Loucy (cell line): Measurements from ENCODE around the gene LCA5.
A peak's percentile ranks its signal among the peaks of the same experiment; 100 is the strongest.

ENCODE experiments used
- H2AFZ ChIP-seq: fragments of 200-600 bp; sonication (generic); 2 replicates; pipeline ENCODE4 v1.6.0; 2016; ENCODE audit warnings: antibody characterized with exemption, mild to moderate bottlenecking, low read length, moderate library complexity
- H3F3A ChIP-seq: fragments of 200-600 bp; 2 replicates; pipeline ENCODE4 v1.6.0; 2016; ENCODE audit warnings: antibody characterized with exemption, low read depth, mild to moderate bottlenecking
- H3K27me3 ChIP-seq: fragments of 200-600 bp; sonication (generic); 2 replicates; pipeline ENCODE4 v1.6.1; 2014; ENCODE audit warnings: low read length, mild to moderate bottlenecking; ENCODE audit not compliant: insufficient read depth, poor library complexity, severe bottlenecking
- H3K36me3 ChIP-seq: fragments of 200-600 bp; sonication (generic); 2 replicates; pipeline ENCODE4 v1.6.1; 2016; ENCODE audit warnings: low read length; ENCODE audit not compliant: insufficient read depth
- H3K4me1 ChIP-seq: fragments of 200-600 bp; sonication (generic); 2 replicates; pipeline ENCODE4 v1.5.1; 2014; ENCODE audit warnings: low read length, mild to moderate bottlenecking; ENCODE audit not compliant: insufficient read depth, poor library complexity, severe bottlenecking
- H3K4me2 ChIP-seq: fragments of 200-600 bp; sonication (generic); 2 replicates; pipeline ENCODE4 v1.6.0; 2014; ENCODE audit warnings: antibody characterized with exemption, low read length, low read depth, mild to moderate bottlenecking; ENCODE audit not compliant: poor library complexity, severe bottlenecking
- H3K4me3 ChIP-seq: fragments of 200-600 bp; sonication (generic); 2 replicates; pipeline ENCODE4 v1.5.1; 2014; ENCODE audit warnings: low read length, mild to moderate bottlenecking, mixed read lengths; ENCODE audit not compliant: poor library complexity, severe bottlenecking
- H3K79me2 ChIP-seq: fragments of 200-600 bp; sonication (generic); 2 replicates; pipeline ENCODE4 v1.6.1; 2014; ENCODE audit warnings: low read length; ENCODE audit not compliant: insufficient read depth
- H3K9ac ChIP-seq: fragments of 200-600 bp; sonication (generic); 2 replicates; pipeline ENCODE4 v1.6.0; 2014; ENCODE audit warnings: mild to moderate bottlenecking, low read depth, low read length, moderate library complexity; ENCODE audit not compliant: poor library complexity, severe bottlenecking
- H3K9me2 ChIP-seq: fragments of 200-600 bp; sonication (generic); replicated peaks from 2 replicates; pipeline ENCODE4 v1.6.1; 2016; ENCODE audit warnings: low read depth, low read length, mixed read lengths
- H3K9me3 ChIP-seq: fragments of 200-600 bp; sonication (generic); 2 replicates; pipeline ENCODE4 v1.6.1; 2014; ENCODE audit warnings: mild to moderate bottlenecking, antibody characterized with exemption, low read length, low read depth; ENCODE audit not compliant: insufficient read depth
- H4K20me1 ChIP-seq: fragments of 200-600 bp; sonication (generic); 2 replicates; pipeline ENCODE4 v1.6.0; 2014; ENCODE audit warnings: antibody characterized with exemption, low read length, mild to moderate bottlenecking; ENCODE audit not compliant: insufficient read depth, poor library complexity, severe bottlenecking
- CTCF ChIP-seq: fragments of 200-600 bp; sonication (generic); conservative IDR thresholded peaks from 2 replicates; pipeline ENCODE4 v1.5.1; 2014; ENCODE audit warnings: mild to moderate bottlenecking, antibody characterized with exemption, low read length
- EZH2phosphoT487 ChIP-seq: fragments of 200-600 bp; IDR thresholded peaks from 2 replicates; pipeline ENCODE4 v1.6.1; 2018; ENCODE audit warnings: antibody characterized with exemption, mild to moderate bottlenecking, moderate library complexity, borderline replicate concordance

The LCA5 gene

GRCh38 chr6:79468116-79468515 is 69.1 kb downstream of the LCA5 start:
- Histone ChIP-seq H3K79me2 (no peaks in the 10 kb centered on the region), H3K4me2 (no peak overlapping the region), H3K9ac (no peak overlapping the region), H3K4me1 (no peaks in the 10 kb centered on the region), H3K27me3 (no peaks in the 10 kb centered on the region), H3K4me3 (no peak overlapping the region), H3K36me3 (no peaks in the 10 kb centered on the region), H3K9me2 (no peaks in the 10 kb centered on the region), H4K20me1 (no peaks in the 10 kb centered on the region), H3F3A (no peaks in the 10 kb centered on the region), H2AFZ (no peak overlapping the region), H3K9me3 (no peaks in the 10 kb centered on the region)
- TF ChIP-seq EZH2phosphoT487: no peak

- Histone ChIP-seq H3K9me3 (no peaks in the 10 kb centered on the region), H3K79me2 (no peaks in the 10 kb centered on the region), H3F3A (no peaks in the 10 kb centered on the region), H2AFZ (0 out of 2 replicates have a peak overlapping the region, but pooled peaks have one; percentile 45), H3K4me2 (no peak overlapping the region), H3K27me3 (no peaks in the 10 kb centered on the region), H3K4me3 (no peak overlapping the region), H4K20me1 (no peaks in the 10 kb centered on the region), H3K36me3 (no peaks in the 10 kb centered on the region), H3K4me1 (no peaks in the 10 kb centered on the region), H3K9me2 (no peaks in the 10 kb centered on the region), H3K9ac (no peak overlapping the region)
- no peak for TF ChIP-seq EZH2phosphoT487
- no peak for TF ChIP-seq CTCF
Measured at GRCh38 chr6:79467716-79468115, 69.5 kb downstream of the LCA5 start.

- Histone ChIP-seq H3K9me3 (no peaks in the 10 kb centered on the region), H3F3A (no peaks in the 10 kb centered on the region), H3K27me3 (no peaks in the 10 kb centered on the region), H3K9ac (no peak overlapping the region), H4K20me1 (no peaks in the 10 kb centered on the region), H3K36me3 (no peaks in the 10 kb centered on the region), H3K79me2 (no peaks in the 10 kb centered on the region), H3K4me1 (no peaks in the 10 kb centered on the region), H3K4me2 (no peak overlapping the region), H3K9me2 (no peaks in the 10 kb centered on the region), H2AFZ (peak overlapping the region; percentile 63; the same call in 1 of the 2 replicates), H3K4me3 (no peak overlapping the region)
- no peak for TF ChIP-seq EZH2phosphoT487
- peak; percentile 70 for TF ChIP-seq CTCF
Measured at GRCh38 chr6:79466207-79466834, 70.9 kb downstream of the LCA5 start.

- TF ChIP-seq CTCF: no peak
- no peak for TF ChIP-seq EZH2phosphoT487
- H3K79me2 ChIP-seq: no peaks in the 10 kb centered on the region
Measured at GRCh38 chr6:79465381-79465780, 71.8 kb downstream of the LCA5 start.

More at GRCh38 chr6:79465381-79465780, 71.8 kb downstream of the LCA5 start:
- Histone ChIP-seq H3K36me3 (no peaks in the 10 kb centered on the region), H3K4me2 (no peak overlapping the region), H3K9ac (no peak overlapping the region), H3K9me3 (no peaks in the 10 kb centered on the region), H4K20me1 (no peaks in the 10 kb centered on the region), H3K4me3 (no peak overlapping the region), H2AFZ (no peak overlapping the region), H3K27me3 (no peaks in the 10 kb centered on the region), H3K9me2 (no peaks in the 10 kb centered on the region), H3F3A (no peaks in the 10 kb centered on the region), H3K4me1 (no peaks in the 10 kb centered on the region)
